Endodermal cell (in vitro differentiated cells): ENCODE measurements around the gene DAPK1. TPM values are rescaled to one million over a fixed set of nuclear protein-coding genes. Genes with fewer than 3 reads are reported as not detected.

Experiments used
- DNase-seq: peaks from one replicate; pipeline ENCODE4 v3.0.0-alpha.2; 2017
- H3K27ac ChIP-seq: 2 replicates; pipeline ENCODE4 v1.5.1; 2013; ENCODE audit warnings: mild to moderate bottlenecking, low read depth, low read length, moderate library complexity
- H3K27me3 ChIP-seq: 2 replicates; pipeline ENCODE4 v1.6.1; 2013; ENCODE audit warnings: mild to moderate bottlenecking, low read length, moderate library complexity; ENCODE audit not compliant: insufficient read depth, control insufficient read depth, poor library complexity, severe bottlenecking
- H3K36me3 ChIP-seq: 2 replicates; pipeline ENCODE4 v1.7.0; 2013; ENCODE audit warnings: mild to moderate bottlenecking, low read length, moderate library complexity; ENCODE audit not compliant: control insufficient read depth, insufficient read depth
- H3K4me1 ChIP-seq: one replicate; pipeline ENCODE4 v1.7.0; 2013; ENCODE audit warnings: low read length; ENCODE audit not compliant: control insufficient read depth, insufficient read depth
- H3K4me3 ChIP-seq: 2 replicates; pipeline ENCODE4 v1.5.1; 2013; ENCODE audit warnings: mild to moderate bottlenecking, low read length, moderate library complexity
- H3K9ac ChIP-seq: 2 replicates; pipeline ENCODE4 v1.6.1; 2013; ENCODE audit warnings: mild to moderate bottlenecking, low read length, moderate library complexity; ENCODE audit not compliant: poor library complexity, severe bottlenecking; ENCODE audit errors: extremely low read depth
- H3K9me3 ChIP-seq: 2 replicates; pipeline ENCODE4 v1.6.1; 2013; ENCODE audit warnings: mild to moderate bottlenecking, low read length, moderate library complexity; ENCODE audit not compliant: control insufficient read depth
- H3K27ac Mint-ChIP-seq: 2 replicates; pipeline ENCODE4 v1.8.0; 2020; ENCODE audit warnings: mixed read lengths
- H3K27me3 Mint-ChIP-seq: 2 replicates; pipeline ENCODE4 v1.8.0; 2021; ENCODE audit warnings: mild to moderate bottlenecking, mixed read lengths; ENCODE audit not compliant: insufficient read depth
- H3K36me3 Mint-ChIP-seq: 2 replicates; pipeline ENCODE4 v1.8.0; 2020; ENCODE audit warnings: low read depth, mixed read lengths
- H3K4me1 Mint-ChIP-seq: 2 replicates; pipeline ENCODE4 v1.8.0; 2020; ENCODE audit warnings: mixed read lengths
- H3K4me3 Mint-ChIP-seq: 2 replicates; pipeline ENCODE4 v1.8.0; 2020; ENCODE audit warnings: mild to moderate bottlenecking, moderate library complexity, mixed read lengths
- H3K9me3 Mint-ChIP-seq: 2 replicates; pipeline ENCODE4 v1.8.0; 2020; ENCODE audit warnings: mild to moderate bottlenecking, mixed read lengths
- WGBS, 2 experiments: methylation state at CpG; one replicate each; pipeline versions ENCODE4 v1.1.5 to v1.1.7; 2013; ENCODE audit warnings: missing lambda C conversion rate in 2 of 2, mixed read lengths in 1 of 2; ENCODE audit not compliant: insufficient coverage in 1 of 2, insufficient read length in 1 of 2; 5-methylcytosine and 5-hydroxymethylcytosine counted together
- total RNA-seq, 2 donors: library from RNA; stranded (reverse); fragmentation: NEBNext Ultra II Directional in 1 of 2; extraction: Animal tissue kit (Norgen Biotek cat#: 25700) in 1 of 2; gene quantifications; 2 replicates in 1 of 2; 3 replicates in 1 of 2; pipeline ENCODE4 v1.2.1, GENCODE V29; 2021
- TF ChIP-seq, protein P1 (sequence below): fragments of 200-600 bp; sonication (generic); conservative IDR thresholded peaks from 2 replicates; pipeline ENCODE4 v1.5.0; 2021; ENCODE audit warnings: antibody characterized with exemption, mild to moderate bottlenecking

DAPK1 gene
- total RNA-seq, 2 donors from 2014 or later: 117 to 139 TPM

DNA sequence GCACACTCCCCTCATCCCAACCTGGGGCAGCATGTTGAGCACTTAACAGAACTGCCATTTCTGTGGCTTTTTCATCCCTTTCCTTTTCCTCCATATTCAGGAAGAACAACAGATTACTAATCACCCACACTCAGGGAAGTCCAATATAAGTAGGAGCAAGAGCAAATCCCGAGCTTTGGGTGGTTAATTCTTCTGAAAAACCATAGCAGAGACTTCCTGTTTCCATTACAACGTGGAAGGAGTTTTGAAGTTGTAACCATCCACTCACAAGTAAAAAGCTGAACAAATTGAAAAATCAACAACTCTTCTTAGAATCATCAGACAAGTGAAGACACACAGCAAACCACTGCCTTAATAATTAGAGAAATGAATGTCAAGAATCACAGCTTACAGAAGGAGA lies 236.4 kb downstream of the DAPK1 start:
- H3K27me3 ChIP-seq: no peaks in the 10 kb centered on the region
- H3K4me3 ChIP-seq: no peak overlapping the region
- H3K4me3 Mint-ChIP-seq: no peak overlapping the region
- no peak overlapping the region for H3K9ac ChIP-seq
- 96% methylated on average over 2 of the region's 2 CpGs; no CpG with 5 or more reads in 1 of the 2 experiments for whole genome bisulfite sequencing, 2 experiments
- DNase-seq: no peak
- H3K27me3 Mint-ChIP-seq: peaks cover 3% of the 10 kb centered on the region
- H3K4me1 Mint-ChIP-seq: no peaks in the 10 kb centered on the region
- H3K27ac ChIP-seq: no peak overlapping the region
- peaks cover 11% of the 10 kb centered on the region for H3K9me3 Mint-ChIP-seq
- TF ChIP-seq, protein P1, sequence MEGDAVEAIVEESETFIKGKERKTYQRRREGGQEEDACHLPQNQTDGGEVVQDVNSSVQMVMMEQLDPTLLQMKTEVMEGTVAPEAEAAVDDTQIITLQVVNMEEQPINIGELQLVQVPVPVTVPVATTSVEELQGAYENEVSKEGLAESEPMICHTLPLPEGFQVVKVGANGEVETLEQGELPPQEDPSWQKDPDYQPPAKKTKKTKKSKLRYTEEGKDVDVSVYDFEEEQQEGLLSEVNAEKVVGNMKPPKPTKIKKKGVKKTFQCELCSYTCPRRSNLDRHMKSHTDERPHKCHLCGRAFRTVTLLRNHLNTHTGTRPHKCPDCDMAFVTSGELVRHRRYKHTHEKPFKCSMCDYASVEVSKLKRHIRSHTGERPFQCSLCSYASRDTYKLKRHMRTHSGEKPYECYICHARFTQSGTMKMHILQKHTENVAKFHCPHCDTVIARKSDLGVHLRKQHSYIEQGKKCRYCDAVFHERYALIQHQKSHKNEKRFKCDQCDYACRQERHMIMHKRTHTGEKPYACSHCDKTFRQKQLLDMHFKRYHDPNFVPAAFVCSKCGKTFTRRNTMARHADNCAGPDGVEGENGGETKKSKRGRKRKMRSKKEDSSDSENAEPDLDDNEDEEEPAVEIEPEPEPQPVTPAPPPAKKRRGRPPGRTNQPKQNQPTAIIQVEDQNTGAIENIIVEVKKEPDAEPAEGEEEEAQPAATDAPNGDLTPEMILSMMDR: no peak
- peaks cover 15% of the 10 kb centered on the region for H3K36me3 Mint-ChIP-seq
- peaks cover 15% of the 10 kb centered on the region for H3K36me3 ChIP-seq
- peaks cover 1% of the 10 kb centered on the region for H3K9me3 ChIP-seq
- no peak overlapping the region for H3K27ac Mint-ChIP-seq
- no peaks in the 10 kb centered on the region for H3K4me1 ChIP-seq

DNA sequence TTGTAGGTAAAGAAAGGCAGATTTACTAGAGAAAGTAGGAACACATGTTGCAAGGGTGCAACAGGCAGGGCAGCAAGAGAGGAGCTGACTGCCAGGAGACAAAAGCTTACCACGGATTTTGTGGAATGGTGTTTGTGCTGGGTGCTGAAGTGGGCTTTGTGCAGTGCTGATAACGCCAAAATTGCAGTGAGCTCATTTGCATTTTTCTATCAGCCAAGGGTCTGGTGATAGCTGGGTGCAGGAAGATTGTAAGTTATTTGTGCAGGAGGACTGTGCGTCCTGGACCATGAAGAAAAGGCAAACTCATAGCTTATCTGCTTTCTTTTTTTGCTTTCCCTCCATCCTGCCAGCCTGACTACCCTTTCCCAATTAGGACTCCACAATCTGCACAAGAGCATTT lies 241.9 kb downstream of the DAPK1 start:
- H3K4me3 Mint-ChIP-seq: no peak overlapping the region
- H3K4me1 Mint-ChIP-seq: no peaks in the 10 kb centered on the region
- DNase-seq: no peak
- H3K27ac Mint-ChIP-seq: no peak overlapping the region
- no peaks in the 10 kb centered on the region for H3K27me3 ChIP-seq
- TF ChIP-seq, protein P1: no peak
- peaks cover 34% of the 10 kb centered on the region for H3K9me3 Mint-ChIP-seq
- no peak overlapping the region for H3K27ac ChIP-seq
- H3K36me3 ChIP-seq: no peaks in the 10 kb centered on the region
- peaks cover 15% of the 10 kb centered on the region for H3K9me3 ChIP-seq
- WGBS, 2 experiments: 77 to 95% methylated on average over 3 of the region's 3 CpGs
- H3K36me3 Mint-ChIP-seq: no peaks in the 10 kb centered on the region
- no peaks in the 10 kb centered on the region for H3K27me3 Mint-ChIP-seq
- no peaks in the 10 kb centered on the region for H3K4me1 ChIP-seq
- H3K9ac ChIP-seq: no peak overlapping the region
- H3K4me3 ChIP-seq: no peak overlapping the region

DNA sequence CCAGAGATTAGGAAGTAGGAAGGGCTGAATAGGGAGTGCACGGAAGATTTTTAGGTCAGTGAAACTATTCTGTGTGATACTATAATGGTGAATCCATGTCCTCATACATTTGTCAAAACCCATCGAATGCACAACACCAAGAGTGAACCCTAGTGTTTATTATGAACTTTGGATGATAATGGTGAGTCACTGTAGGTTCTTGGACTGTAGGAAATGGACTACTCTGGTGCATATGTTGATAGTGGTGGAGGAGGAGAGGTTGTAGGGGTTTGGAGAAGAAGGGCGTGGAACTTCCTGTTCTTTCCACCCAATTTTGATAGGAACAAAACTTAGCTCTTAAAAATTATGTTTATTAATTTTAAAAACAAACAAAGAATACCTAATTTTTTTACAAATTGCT lies 242.5 kb downstream of the DAPK1 start:
- Mint-ChIP-seq H3K4me1 (no peaks in the 10 kb centered on the region), H3K4me3 (no peak overlapping the region), H3K36me3 (no peaks in the 10 kb centered on the region), H3K27ac (no peak overlapping the region), H3K27me3 (no peaks in the 10 kb centered on the region), H3K9me3 (peaks cover 34% of the 10 kb centered on the region)
- DNase-seq: no peak
- Histone ChIP-seq H3K9me3 (peaks cover 15% of the 10 kb centered on the region), H3K4me1 (no peaks in the 10 kb centered on the region), H3K27ac (no peak overlapping the region), H3K36me3 (no peaks in the 10 kb centered on the region), H3K9ac (no peak overlapping the region), H3K4me3 (no peak overlapping the region), H3K27me3 (no peaks in the 10 kb centered on the region)
- 94 to 100% methylated on average over 2 of the region's 3 CpGs for WGBS, 2 experiments
- TF ChIP-seq, protein P1: no peak
